ENCODE data around the gene TGM3. TPM values are rescaled to one million over a fixed set of nuclear protein-coding genes. Genes with fewer than 3 reads are reported as not detected.
A peak's percentile ranks its signal among the peaks of the same experiment; 100 is the strongest.

The TGM3 gene
- polyA plus RNA-seq, 3 donors: not detected

DNA sequence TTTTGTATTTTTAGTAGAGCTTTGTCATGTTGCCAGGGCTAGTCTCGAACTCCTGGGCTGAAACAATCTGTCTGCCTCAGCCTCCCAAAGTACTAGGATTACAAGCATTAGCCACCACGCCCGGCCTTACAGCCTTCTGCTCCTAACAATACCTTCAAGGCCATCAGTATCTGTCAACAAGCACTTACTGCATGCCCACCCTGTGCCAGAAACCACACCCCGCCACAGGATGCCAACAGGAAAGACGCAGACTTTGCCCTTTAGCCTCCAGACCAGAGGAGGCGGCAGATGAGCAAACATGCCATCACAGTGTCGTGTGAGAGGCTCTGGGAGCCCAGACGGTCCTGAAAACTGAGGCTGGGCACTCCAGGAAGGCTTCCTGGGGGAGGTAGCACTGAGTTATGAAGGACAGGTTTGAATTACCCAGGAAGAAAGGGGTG, 34.7 kb upstream of the TGM3 start:
- H3K9me3 Mint-ChIP-seq: no peaks in the 10 kb centered on the region
- Histone ChIP-seq H3K9me3 (replicated peaks in 1 of 2; ENCODE audit: control insufficient read depth in 1 of 2, insufficient read depth in 1 of 2, low read length in 2 of 2) (no peaks in the 10 kb centered on the region), H3K4me3 (replicated peaks in 1 of 3; ENCODE audit: low read depth in 2 of 3, low read length in 3 of 3) (no peak overlapping the region), H3K79me2 (ENCODE audit: insufficient read depth, low read length) (no peaks in the 10 kb centered on the region), H3K4me1 (ENCODE audit: control insufficient read depth in 1 of 2, insufficient read depth in 2 of 2, low read length in 2 of 2) (peaks cover 22 to 23% of the 10 kb centered on the region in 2 donors), H2AFZ (ENCODE audit: insufficient read depth, low read depth, low read length, poor library complexity, severe bottlenecking) (no peak overlapping the region), H3K36me3 (replicated peaks in 1 of 2; ENCODE audit: control insufficient read depth in 1 of 2, insufficient read depth in 2 of 2, low read length in 2 of 2) (no peaks in the 10 kb centered on the region), H3K4me2 (replicated peaks; ENCODE audit: extremely low read depth, low read length, poor library complexity, severe bottlenecking) (no peak overlapping the region), H3K27ac (ENCODE audit: low read depth in 1 of 2, low read length in 2 of 2) (no peak overlapping the region), H3K9ac (ENCODE audit: insufficient read depth, low read length, poor library complexity, severe bottlenecking) (no peak overlapping the region), H3K27me3 (ENCODE audit: control insufficient read depth in 2 of 2, insufficient read depth in 2 of 2, low read length in 2 of 2) (peaks cover 2 to 8% of the 10 kb centered on the region in 2 donors), H4K20me1 (ENCODE audit: insufficient read depth, low read length) (no peaks in the 10 kb centered on the region)
- 80% methylated on average over 5 of the region's 8 CpGs for WGBS (ENCODE audit: insufficient coverage)
- intact Hi-C loops (cut with micrococcal nuclease): no loop called here
- H3K27me3 Mint-ChIP-seq (ENCODE audit: low read depth in 3 of 3): peaks cover 13 to 20% (median 14%) of the 10 kb centered on the region in 3 donors
- TF ChIP-seq, protein P1, sequence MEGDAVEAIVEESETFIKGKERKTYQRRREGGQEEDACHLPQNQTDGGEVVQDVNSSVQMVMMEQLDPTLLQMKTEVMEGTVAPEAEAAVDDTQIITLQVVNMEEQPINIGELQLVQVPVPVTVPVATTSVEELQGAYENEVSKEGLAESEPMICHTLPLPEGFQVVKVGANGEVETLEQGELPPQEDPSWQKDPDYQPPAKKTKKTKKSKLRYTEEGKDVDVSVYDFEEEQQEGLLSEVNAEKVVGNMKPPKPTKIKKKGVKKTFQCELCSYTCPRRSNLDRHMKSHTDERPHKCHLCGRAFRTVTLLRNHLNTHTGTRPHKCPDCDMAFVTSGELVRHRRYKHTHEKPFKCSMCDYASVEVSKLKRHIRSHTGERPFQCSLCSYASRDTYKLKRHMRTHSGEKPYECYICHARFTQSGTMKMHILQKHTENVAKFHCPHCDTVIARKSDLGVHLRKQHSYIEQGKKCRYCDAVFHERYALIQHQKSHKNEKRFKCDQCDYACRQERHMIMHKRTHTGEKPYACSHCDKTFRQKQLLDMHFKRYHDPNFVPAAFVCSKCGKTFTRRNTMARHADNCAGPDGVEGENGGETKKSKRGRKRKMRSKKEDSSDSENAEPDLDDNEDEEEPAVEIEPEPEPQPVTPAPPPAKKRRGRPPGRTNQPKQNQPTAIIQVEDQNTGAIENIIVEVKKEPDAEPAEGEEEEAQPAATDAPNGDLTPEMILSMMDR (IDR thresholded peaks at IDR 0.05): no peak
- H3K36me3 Mint-ChIP-seq: peaks cover 0 to 4% of the 10 kb centered on the region in 2 donors
- peaks cover 28% of the 10 kb centered on the region for H3K4me1 Mint-ChIP-seq
- no peak overlapping the region for H3K4me3 Mint-ChIP-seq
- H3K27ac Mint-ChIP-seq: peak overlapping the region in 1 of 7 donors; percentile 66
- no peak for DNase-seq

DNA sequence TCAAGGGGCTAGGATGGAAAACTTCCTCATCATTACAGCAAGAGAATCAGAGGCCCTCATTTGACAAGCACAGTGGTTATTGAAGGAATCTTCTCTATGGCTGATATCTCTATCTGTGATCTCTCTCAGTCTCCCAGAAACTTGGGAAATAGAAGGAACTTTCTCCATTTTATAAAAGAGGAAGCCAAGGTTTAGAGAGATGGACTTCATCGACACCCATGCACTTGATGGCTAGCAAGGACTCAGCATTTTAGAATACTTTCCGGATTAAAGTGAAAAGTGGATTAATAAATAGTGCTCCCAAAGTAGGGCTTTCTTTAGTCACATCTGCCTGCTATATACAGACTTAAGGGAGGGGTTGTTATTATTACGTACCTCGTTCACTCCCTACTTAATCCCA, 34.2 kb upstream of the TGM3 start:
- WGBS (ENCODE audit: insufficient coverage): no CpG with 5 or more reads among the region's 4 CpGs
- no peaks in the 10 kb centered on the region for H3K36me3 ChIP-seq (replicated peaks in 1 of 2; ENCODE audit: control insufficient read depth in 1 of 2, insufficient read depth in 2 of 2, low read length in 2 of 2)
- Mint-ChIP-seq H3K27me3 (ENCODE audit: low read depth in 3 of 3) (peaks cover 14 to 22% (median 16%) of the 10 kb centered on the region in 3 donors), H3K9me3 (no peaks in the 10 kb centered on the region), H3K36me3 (peaks cover 0 to 4% of the 10 kb centered on the region in 2 donors), H3K27ac (no peak overlapping the region), H3K4me3 (no peak overlapping the region), H3K4me1 (peaks cover 22% of the 10 kb centered on the region)
- no peaks in the 10 kb centered on the region for H3K79me2 ChIP-seq (ENCODE audit: insufficient read depth, low read length)
- peaks cover 2 to 8% of the 10 kb centered on the region in 2 donors for H3K27me3 ChIP-seq (ENCODE audit: control insufficient read depth in 2 of 2, insufficient read depth in 2 of 2, low read length in 2 of 2)
- no peaks in the 10 kb centered on the region for H3K9me3 ChIP-seq (replicated peaks in 1 of 2; ENCODE audit: control insufficient read depth in 1 of 2, insufficient read depth in 1 of 2, low read length in 2 of 2)
- peak in 1 of 3 donors; percentile 28 for DNase-seq
- H4K20me1 ChIP-seq (ENCODE audit: insufficient read depth, low read length): no peaks in the 10 kb centered on the region
- no peak overlapping the region for H3K4me2 ChIP-seq (replicated peaks; ENCODE audit: extremely low read depth, low read length, poor library complexity, severe bottlenecking)
- H3K4me3 ChIP-seq (replicated peaks in 1 of 3; ENCODE audit: low read depth in 2 of 3, low read length in 3 of 3): no peak overlapping the region
- H3K4me1 ChIP-seq (ENCODE audit: control insufficient read depth in 1 of 2, insufficient read depth in 2 of 2, low read length in 2 of 2): peaks cover 16 to 17% of the 10 kb centered on the region in 2 donors
- H3K27ac ChIP-seq (ENCODE audit: low read depth in 1 of 2, low read length in 2 of 2): no peak overlapping the region
- TF ChIP-seq, protein P1 (IDR thresholded peaks at IDR 0.05): no peak
- no peak overlapping the region for H2AFZ ChIP-seq (ENCODE audit: insufficient read depth, low read depth, low read length, poor library complexity, severe bottlenecking)
- intact Hi-C loops (cut with micrococcal nuclease): no loop called here
- H3K9ac ChIP-seq (ENCODE audit: insufficient read depth, low read length, poor library complexity, severe bottlenecking): no peak overlapping the region

Data from CD14-positive monocyte (primary cell).